ENCODE results near the gene SSX5. TPM values are rescaled to one million over a fixed set of nuclear protein-coding genes. Genes with fewer than 3 reads are reported as not detected.

The SSX5 gene
- total RNA-seq, 1 donor from 2014 or later, result not detected

Other genes starting within 250 kb of the SSX5 start
- gene ZNF182, start 192.8 kb downstream of the SSX5 start, total RNA-seq, result 8.4 and 10.0 TPM in 2 replicates
- gene SPACA5, start 189.8 kb downstream of the SSX5 start, total RNA-seq, result not detected in 2 replicates
- gene ZNF630, start 125.2 kb downstream of the SSX5 start, total RNA-seq, result not detected in 2 replicates
- gene SPACA5B, start 66.2 kb downstream of the SSX5 start, total RNA-seq, result not detected in 2 replicates
- not detected in 2 replicates for gene SSX1, start 58.6 kb upstream of the SSX5 start, total RNA-seq
- gene SSX3, start 159.9 kb upstream of the SSX5 start, total RNA-seq, result not detected in 2 replicates
- gene SSX4, start 186.7 kb upstream of the SSX5 start, total RNA-seq, result not detected in 2 replicates
- not detected in 2 replicates for gene SSX4B, start 215.2 kb upstream of the SSX5 start, total RNA-seq